Measurements from ENCODE around the gene PLCL2.

DNA sequence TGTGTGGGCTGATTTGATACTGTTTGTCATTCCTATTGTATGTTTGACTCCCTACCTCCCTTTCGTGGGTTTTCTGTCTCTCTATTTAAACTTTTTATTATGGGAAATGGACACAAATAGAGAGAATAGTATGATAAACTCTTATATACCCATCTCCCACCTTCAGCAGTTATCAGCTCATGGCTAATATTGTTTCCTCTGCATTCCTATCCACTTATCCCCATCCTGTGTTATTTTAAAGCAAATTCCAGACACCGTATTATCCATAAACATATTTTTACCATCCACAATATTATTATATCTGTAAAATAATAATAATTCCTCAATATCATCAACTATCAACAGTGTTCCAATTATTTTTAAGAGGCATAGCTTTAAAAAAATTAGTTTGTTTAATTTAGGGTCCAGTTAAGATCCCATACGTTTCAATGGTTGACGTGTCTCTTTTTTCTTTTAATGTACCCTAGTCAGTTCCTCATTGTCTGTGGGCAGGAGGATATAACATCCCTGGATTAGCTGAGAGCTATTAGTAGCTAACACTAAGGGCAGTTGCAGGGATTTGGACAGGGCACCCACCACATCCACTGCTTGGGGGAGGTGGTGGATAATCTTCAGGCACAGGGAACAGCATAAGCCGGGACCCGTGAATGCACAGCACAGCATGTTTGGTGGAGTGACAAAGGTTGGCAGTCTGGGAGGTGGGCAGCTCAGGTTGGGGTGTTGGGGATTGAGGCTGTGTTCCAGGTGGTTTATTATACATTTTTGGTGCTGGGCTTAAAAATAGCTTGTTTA lies 23.5 kb downstream of the PLCL2 start:
- TF ChIP-seq, protein P1, sequence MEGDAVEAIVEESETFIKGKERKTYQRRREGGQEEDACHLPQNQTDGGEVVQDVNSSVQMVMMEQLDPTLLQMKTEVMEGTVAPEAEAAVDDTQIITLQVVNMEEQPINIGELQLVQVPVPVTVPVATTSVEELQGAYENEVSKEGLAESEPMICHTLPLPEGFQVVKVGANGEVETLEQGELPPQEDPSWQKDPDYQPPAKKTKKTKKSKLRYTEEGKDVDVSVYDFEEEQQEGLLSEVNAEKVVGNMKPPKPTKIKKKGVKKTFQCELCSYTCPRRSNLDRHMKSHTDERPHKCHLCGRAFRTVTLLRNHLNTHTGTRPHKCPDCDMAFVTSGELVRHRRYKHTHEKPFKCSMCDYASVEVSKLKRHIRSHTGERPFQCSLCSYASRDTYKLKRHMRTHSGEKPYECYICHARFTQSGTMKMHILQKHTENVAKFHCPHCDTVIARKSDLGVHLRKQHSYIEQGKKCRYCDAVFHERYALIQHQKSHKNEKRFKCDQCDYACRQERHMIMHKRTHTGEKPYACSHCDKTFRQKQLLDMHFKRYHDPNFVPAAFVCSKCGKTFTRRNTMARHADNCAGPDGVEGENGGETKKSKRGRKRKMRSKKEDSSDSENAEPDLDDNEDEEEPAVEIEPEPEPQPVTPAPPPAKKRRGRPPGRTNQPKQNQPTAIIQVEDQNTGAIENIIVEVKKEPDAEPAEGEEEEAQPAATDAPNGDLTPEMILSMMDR (IDR thresholded peaks at IDR 0.05), result no peak
- no peak for TF ChIP-seq POLR2A (IDR thresholded peaks at IDR 0.05)
